ENCODE measurements around the gene SLC16A5.

- TF ChIP-seq, protein P1, sequence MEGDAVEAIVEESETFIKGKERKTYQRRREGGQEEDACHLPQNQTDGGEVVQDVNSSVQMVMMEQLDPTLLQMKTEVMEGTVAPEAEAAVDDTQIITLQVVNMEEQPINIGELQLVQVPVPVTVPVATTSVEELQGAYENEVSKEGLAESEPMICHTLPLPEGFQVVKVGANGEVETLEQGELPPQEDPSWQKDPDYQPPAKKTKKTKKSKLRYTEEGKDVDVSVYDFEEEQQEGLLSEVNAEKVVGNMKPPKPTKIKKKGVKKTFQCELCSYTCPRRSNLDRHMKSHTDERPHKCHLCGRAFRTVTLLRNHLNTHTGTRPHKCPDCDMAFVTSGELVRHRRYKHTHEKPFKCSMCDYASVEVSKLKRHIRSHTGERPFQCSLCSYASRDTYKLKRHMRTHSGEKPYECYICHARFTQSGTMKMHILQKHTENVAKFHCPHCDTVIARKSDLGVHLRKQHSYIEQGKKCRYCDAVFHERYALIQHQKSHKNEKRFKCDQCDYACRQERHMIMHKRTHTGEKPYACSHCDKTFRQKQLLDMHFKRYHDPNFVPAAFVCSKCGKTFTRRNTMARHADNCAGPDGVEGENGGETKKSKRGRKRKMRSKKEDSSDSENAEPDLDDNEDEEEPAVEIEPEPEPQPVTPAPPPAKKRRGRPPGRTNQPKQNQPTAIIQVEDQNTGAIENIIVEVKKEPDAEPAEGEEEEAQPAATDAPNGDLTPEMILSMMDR (IDR thresholded peaks at IDR 0.05 in 4 of 5, conservative IDR thresholded peaks at IDR 0.05 in 1 of 5) = no peak
- TF ChIP-seq POLR2A (IDR thresholded peaks at IDR 0.05) = peak; percentile 49 to 68
These were observed 21.9 kb downstream of the SLC16A5 start, which contains the start of gene ARMC7 for GRCh38 chr17:75109407-75110233.
